ENCODE results near the gene XRCC5.

DNA sequence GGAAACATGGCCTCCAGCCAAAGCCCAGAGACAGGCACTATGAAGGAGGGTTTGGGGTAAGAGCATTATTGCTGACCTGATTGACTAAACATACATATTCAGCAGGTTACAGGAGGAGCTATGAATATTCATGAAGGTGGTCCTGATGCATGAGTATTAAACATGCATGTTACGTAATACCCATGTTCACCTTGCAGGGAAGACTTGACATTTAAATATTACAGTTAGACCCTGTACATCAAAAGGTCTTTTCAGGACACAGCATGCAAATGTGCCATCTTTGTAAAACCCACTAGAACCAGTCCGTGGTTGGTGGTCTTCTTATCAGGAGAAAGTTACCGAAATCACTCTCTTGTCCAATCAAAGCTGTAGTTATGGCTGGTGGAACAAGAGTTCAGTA lies 59.9 kb downstream of the XRCC5 start:
- TF ChIP-seq POLR2A (IDR thresholded peaks at IDR 0.05) (no peak), CTCF (IDR thresholded peaks at IDR 0.05) (no peak)

Measured in testis (tissue), 2 donors.